ENCODE data around the gene CHTOP. TPM values are rescaled to one million over a fixed set of nuclear protein-coding genes. Genes with fewer than 3 reads are reported as not detected.

The CHTOP gene
- total RNA-seq, 1 experiment from 2014 or later: 83.9 TPM

- Histone ChIP-seq H3K4me1 (replicated peaks; ENCODE audit: insufficient read depth) (no peaks in the 10 kb centered on the region), H3K9me3 (ENCODE audit: insufficient read depth, low read depth) (no peaks in the 10 kb centered on the region), H4K20me1 (ENCODE audit: insufficient read depth) (peaks cover 32% of the 10 kb centered on the region), H2AFZ (no peak overlapping the region), H3K9me2 (ENCODE audit: insufficient read depth) (no peaks in the 10 kb centered on the region), H3K79me2 (ENCODE audit: low read depth) (peaks cover 43% of the 10 kb centered on the region), H3K27ac (no peak overlapping the region), H3K4me2 (no peak overlapping the region), H3K36me3 (ENCODE audit: low read depth) (peaks cover 80% of the 10 kb centered on the region), H3K27me3 (ENCODE audit: insufficient read depth, low read depth) (no peaks in the 10 kb centered on the region), H3K4me3 (no peak overlapping the region), H3F3A (ENCODE audit: insufficient read depth, low read depth) (peaks cover 73% of the 10 kb centered on the region)
- POLR2A ChIA-PET (ENCODE audit: unreplicated experiment): interaction anchor here (0.5 to 0.7 kb wide), 2 partner anchors 16 to 629 kb away, joined by 3 read pairs; partner anchors contain the start of gene S100A13
- CTCF ChIA-PET: no interaction called here
- BruUV-seq (replicated peaks): no TSS peak
- DNase-seq: no peak
- intact Hi-C loops (cut with micrococcal nuclease; ENCODE audit: unreplicated experiment): no loop called here
- TF ChIP-seq CTCF (conservative IDR thresholded peaks at IDR 0.05) (no peak), EZH2 (IDR thresholded peaks at IDR 0.05; ENCODE audit: low read depth) (no peak)
Measured at GRCh38 chr1:153643100-153643499, 9.2 kb downstream of the CHTOP start.

GRCh38 chr1:153643816-153644215 is 9.9 kb downstream of the CHTOP start:
- Histone ChIP-seq H3K4me3 (no peak overlapping the region), H3K27me3 (ENCODE audit: insufficient read depth, low read depth) (no peaks in the 10 kb centered on the region), H3F3A (ENCODE audit: insufficient read depth, low read depth) (peaks cover 72% of the 10 kb centered on the region), H3K36me3 (ENCODE audit: low read depth) (peaks cover 73% of the 10 kb centered on the region), H3K27ac (0 out of 2 replicates have a peak overlapping the region, but pooled peaks have one; percentile 16), H3K4me1 (replicated peaks; ENCODE audit: insufficient read depth) (no peaks in the 10 kb centered on the region), H3K4me2 (no peak overlapping the region), H3K79me2 (ENCODE audit: low read depth) (peaks cover 37% of the 10 kb centered on the region), H3K9me3 (ENCODE audit: insufficient read depth, low read depth) (no peaks in the 10 kb centered on the region), H4K20me1 (ENCODE audit: insufficient read depth) (peaks cover 32% of the 10 kb centered on the region), H3K9me2 (ENCODE audit: insufficient read depth) (no peaks in the 10 kb centered on the region), H2AFZ (no peak overlapping the region)
- DNase-seq: no peak
- POLR2A ChIA-PET (ENCODE audit: unreplicated experiment): interaction anchor here (0.5 to 0.7 kb wide), 5 partner anchors 17 to 628 kb away, joined by 3 to 6 read pairs (median 3); partner anchors contain the start of genes S100A13 and S100A16
- CTCF ChIA-PET: no interaction called here
- BruUV-seq (replicated peaks): no TSS peak
- TF ChIP-seq CTCF (conservative IDR thresholded peaks at IDR 0.05) (no peak), EZH2 (IDR thresholded peaks at IDR 0.05; ENCODE audit: low read depth) (no peak)
- intact Hi-C loops (cut with micrococcal nuclease; ENCODE audit: unreplicated experiment): no loop called here

- no TSS peak for BruUV-seq (replicated peaks)
- Histone ChIP-seq H3K79me2 (ENCODE audit: low read depth) (peaks cover 10% of the 10 kb centered on the region; the same call in 1 of the 2 replicates), H3F3A (ENCODE audit: insufficient read depth, low read depth) (peaks cover 62% of the 10 kb centered on the region), H3K9me2 (ENCODE audit: insufficient read depth) (no peaks in the 10 kb centered on the region), H3K4me1 (replicated peaks; ENCODE audit: insufficient read depth) (no peaks in the 10 kb centered on the region), H3K36me3 (ENCODE audit: low read depth) (peaks cover 44% of the 10 kb centered on the region), H3K9me3 (ENCODE audit: insufficient read depth, low read depth) (no peaks in the 10 kb centered on the region), H3K4me3 (no peak overlapping the region), H3K27me3 (ENCODE audit: insufficient read depth, low read depth) (no peaks in the 10 kb centered on the region), H4K20me1 (ENCODE audit: insufficient read depth) (peaks cover 15% of the 10 kb centered on the region), H3K27ac (no peak overlapping the region), H3K4me2 (no peak overlapping the region), H2AFZ (no peak overlapping the region)
- ChIA-PET CTCF (no interaction called here), POLR2A (ENCODE audit: unreplicated experiment) (interaction anchor here (0.6 to 0.8 kb wide), 2 partner anchors 30 to 1578 kb away, joined by 4 to 5 read pairs; no protein-coding TSS in a partner anchor)
- no peak for DNase-seq
- intact Hi-C loops (cut with micrococcal nuclease; ENCODE audit: unreplicated experiment): no loop called here
- TF ChIP-seq EZH2 (IDR thresholded peaks at IDR 0.05; ENCODE audit: low read depth) (no peak), CTCF (conservative IDR thresholded peaks at IDR 0.05) (no peak)
Measured at GRCh38 chr1:153646672-153647345, 12.9 kb downstream of the CHTOP start.

Data from PC-9 (cell line).